ENCODE data around the gene COL18A1.
"Not testable (repeated sequence)": the region's sequence is repeated elsewhere in the genome, so short reads cannot be mapped to it uniquely, and the experiment has no call there.

Gene COL18A1

DNA sequence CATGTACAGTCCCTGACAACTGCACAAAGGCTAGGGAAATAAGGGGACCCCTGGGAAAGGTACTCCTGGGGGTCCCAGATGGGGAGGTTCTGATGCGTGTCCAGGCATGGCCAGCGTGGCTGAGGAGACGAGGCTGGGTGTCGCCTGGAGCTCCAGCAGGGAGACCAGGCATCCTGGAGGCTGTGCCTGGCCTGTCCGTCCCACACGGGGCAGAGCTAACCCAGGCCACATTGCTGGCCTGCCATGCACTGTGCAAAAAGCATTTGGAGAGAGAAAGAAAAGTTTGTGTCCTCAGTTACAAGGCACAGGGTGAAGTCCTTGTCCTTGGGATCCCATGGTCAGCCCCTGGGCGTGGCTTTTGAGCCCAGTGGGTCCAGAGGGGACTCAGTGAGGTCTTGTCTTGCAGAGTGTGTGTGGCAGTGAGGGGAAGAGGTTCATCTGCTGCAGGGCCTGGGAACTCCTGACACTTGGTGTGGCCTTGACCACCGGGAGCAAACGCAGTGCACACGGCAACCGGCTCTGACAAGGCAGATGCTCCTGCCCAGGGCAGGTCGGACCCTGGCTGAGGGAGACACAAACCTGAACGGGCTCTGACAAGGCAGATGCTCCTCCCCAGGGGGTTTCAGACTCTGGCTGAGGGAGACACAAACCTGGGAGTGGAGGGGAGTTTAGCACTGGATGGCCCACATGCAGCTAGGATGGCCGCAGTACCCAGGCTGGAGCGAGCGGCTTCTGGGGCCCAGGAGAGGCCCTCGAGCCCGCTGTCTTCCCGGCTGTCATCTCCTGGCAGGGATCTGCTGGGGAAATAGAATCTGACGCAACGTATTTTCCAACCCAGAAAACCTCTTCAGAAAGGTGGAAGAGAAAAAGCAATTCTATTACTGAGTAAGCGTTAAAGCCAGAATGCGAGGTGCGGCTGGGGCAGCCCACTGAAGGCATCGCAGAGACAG lies 37.3 kb upstream of the COL18A1 start:
- DNase-seq = no peak

- DNase-seq = not testable (repeated sequence)
Measured at GRCh38 chr21:45369018-45369417, 35.9 kb upstream of the COL18A1 start.

DNA sequence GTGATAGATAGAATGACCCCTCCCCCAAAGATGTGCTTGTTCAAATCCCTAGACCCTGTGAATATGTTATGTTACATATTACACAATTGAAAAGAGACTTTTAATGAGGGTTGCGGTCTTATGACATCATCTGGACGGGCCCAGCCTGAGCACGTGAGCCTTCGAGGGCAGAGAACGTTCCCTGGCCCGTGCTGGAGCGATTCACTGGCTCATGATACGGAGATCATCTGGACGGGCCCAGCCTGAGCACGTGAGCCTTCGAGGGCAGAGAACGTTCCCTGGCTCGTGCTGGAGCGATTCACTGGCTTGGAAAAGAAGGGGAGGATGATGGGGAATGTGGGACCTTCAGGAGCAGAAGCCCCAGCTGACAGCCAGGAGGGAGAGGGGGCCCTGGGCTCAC lies 34.4 kb upstream of the COL18A1 start:
- DNase-seq = peak; percentile 49

GRCh38 chr21:45371081-45371480 lies 33.9 kb upstream of the COL18A1 start:
- no peak for DNase-seq

- peak; percentile 35 for DNase-seq
Measured at GRCh38 chr21:45371655-45372054, 33.3 kb upstream of the COL18A1 start.

- no peak for DNase-seq
Measured at GRCh38 chr21:45372732-45373355, 32.1 kb upstream of the COL18A1 start.

DNA sequence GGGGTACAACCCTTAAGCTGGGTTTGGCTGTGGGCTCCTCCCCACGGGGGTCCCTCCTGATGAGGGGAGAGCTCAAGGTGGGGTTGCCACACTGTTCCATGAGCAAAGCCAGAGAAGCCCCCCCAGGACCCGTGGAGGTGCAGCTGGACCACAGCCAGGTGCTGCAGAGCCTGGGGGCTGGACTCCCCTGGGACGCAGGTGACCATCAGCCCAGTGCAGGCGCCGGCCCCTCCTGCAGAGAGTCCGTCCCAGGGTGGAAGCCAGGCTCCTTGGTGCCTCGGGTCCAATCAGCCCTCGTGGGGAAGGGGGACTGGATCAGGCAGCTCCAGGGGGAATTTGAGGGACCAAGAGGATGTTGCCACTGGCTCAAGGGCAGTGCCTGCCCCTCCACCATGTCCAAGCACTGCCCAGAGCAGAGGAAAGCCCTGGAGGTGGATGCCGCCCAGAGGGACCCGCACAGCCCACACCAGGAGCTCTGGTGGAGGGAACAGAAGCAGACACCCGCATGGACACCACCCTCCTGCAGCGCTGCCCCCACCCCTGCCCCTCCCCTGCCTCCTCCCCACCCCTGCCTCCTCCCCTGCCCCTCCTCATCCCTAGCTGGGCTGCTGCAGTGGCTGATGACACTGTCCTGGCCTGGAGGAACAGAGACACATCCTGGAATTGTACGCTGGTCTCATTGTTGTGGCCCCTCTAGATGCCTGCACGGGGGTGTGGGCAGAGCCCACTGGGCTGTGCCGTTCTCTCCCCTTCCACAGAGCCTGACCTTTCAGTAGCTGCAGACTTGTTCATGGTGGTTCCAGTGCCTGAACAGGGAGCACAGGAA lies 30.8 kb upstream of the COL18A1 start:
- no peak for DNase-seq

- DNase-seq = no peak
Measured at GRCh38 chr21:45374826-45375455, 30.0 kb upstream of the COL18A1 start.

DNA sequence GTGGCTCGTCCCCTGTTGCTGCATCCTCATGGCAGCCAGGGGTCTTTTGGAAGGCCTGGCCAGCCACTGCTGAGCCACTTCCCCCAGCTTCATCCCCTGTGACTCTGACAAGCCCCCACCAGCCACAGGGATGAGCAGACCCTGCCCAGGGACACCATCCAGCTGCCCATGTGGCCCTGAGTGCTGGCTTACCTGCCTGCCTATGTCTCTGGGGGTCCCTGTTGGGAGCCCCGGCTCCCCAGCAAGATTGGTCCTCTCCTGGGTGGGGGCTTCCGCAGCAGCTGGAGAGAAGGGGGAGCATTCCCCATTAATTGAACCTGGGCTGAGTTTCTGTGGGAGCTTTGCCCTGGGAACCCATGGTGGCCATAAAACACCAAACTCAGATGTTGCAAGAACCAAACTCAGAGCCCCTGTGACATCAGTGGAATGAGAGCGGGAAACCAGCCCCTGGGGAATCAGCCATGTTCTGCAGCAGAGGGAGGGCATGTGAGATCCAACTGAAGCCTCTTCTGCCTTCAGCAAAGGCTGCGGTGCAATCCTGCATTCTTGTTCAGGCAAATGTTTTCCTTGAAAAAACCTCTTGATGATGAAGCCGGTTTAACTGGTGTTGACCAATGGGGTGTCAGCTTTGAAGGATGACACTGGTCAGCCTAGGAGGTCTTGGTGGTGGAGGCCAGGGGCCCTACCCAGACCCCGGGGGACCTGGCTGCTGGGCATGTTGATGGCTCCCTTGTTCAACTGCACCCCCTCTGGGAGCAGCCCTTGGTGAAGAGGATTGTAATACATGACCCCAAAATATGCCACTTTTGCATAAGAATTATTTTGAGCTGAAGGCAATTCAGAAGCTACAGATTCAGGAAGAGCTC lies 28.3 kb upstream of the COL18A1 start:
- no peak for DNase-seq

DNA sequence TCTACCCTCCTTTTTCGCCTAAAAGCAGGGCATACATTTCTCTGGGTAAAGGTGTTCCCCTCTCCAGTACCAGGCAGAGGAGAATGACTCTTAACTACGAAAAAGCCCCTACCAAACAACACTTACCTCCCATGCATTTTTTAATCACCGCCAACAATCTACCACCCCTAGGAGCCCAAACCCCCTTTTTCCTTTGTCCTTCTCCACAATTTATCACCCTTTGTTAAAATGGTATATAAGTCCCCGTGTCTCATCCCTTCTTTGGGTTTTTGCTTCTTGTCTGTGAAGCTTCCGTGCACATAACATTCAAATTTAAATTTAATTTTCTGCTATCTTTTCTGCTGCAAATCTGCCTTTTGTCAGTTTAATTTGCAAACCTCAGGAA lies 27.6 kb upstream of the COL18A1 start:
- no peak for DNase-seq

- no peak for DNase-seq
Measured at GRCh38 chr21:45377866-45378257, 27.1 kb upstream of the COL18A1 start.

GRCh38 chr21:45378258-45378966 lies 26.6 kb upstream of the COL18A1 start:
- DNase-seq = no peak

DNA sequence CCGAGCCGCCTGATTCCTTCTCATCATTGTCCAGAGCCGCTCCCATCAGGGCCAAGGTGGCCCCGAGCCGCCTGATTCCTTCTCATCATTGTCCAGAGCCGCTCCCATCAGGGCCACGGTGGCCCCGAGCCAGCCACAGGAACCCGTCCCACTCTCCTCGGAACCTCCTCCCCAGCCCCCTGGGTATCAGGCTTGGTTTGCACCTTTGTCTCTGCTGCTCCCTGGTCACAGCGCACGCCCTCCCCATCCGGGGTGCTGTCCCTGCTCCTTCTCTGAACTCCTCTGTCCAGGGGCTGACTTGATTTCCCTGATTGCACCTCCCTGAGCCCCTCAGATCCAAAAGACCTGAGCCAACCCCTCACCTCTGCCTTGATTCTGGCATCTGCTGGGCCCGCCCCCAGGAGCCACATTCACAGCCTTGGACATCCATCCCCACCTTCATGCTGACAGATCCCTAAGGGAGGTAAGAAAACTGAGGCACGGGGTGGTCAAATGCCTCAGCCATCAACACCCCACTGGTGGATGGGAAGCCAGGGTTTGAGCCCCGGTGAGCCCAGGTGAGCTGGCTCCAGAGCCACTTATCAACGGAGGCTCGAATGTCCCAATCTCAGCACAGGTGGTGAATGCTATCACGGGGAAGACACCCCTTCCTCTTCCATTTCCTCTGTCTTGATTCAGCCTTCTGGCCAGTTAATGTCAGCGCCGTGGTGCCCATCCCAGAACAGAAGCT lies 25.6 kb upstream of the COL18A1 start:
- no peak for DNase-seq

DNA sequence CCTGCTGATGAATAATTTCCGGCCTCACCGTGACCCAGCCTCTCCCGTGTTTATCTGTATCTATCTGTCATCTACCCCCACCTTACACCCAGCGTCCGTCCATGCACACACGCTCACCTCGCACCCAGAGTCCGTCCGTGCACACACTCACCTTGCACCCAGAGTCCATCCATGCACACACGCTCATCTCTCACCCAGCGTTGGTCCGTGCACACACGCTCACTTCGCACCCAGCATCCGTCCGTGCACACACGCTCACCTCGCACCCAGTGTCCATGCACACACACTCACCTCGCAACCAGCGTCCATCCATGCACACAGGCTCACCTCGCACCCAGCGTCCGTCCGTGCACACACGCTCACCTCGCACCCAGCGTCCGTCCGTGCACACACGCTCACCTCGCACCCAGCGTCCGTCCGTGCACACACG lies 25.0 kb upstream of the COL18A1 start:
- DNase-seq = no peak

GRCh38 chr21:45380566-45380965 lies 24.4 kb upstream of the COL18A1 start:
- no peak for DNase-seq

- no peak for DNase-seq
Measured at GRCh38 chr21:45381036-45381787, 23.8 kb upstream of the COL18A1 start.

DNA sequence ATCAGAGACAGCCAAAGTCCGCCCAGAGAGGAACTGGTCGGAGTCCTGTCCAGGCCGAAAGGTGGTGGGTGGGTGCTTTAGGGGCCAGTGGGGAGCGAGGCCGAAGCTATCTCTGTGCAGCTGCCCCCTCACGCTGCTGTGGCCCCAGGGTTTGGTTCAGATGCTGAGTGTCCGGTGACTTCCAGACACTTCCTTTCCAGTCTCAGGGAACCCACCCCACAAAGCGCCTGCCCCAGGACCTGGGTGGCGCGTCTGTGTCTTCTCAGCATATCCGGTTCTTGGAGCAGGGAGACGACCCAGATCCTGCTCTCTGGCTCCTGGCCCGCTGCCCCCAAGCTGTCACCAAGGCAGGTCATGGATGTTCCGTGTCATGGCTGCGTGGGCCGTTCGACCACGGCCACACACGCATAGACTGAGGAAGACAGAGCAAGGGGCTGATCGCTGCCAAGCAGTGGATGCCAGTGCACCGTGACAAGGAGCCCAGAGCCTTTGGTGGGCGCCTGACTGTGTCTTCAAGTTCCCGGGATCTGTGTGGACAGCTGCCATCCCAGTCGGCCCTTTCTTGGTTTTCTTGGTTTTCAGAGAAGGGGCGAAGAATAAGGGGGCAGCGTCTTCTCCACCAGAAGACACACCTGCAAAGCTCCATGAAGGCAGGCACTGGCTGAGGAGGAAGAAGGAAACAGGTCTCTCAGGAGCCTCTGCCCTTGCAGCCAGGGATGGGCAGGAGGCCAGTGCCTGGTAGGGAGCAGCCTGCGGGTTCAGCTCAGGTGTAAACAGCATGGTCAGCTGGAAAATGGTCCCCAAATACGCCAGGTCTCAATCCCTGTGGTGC lies 22.9 kb upstream of the COL18A1 start:
- no peak for DNase-seq

DNA sequence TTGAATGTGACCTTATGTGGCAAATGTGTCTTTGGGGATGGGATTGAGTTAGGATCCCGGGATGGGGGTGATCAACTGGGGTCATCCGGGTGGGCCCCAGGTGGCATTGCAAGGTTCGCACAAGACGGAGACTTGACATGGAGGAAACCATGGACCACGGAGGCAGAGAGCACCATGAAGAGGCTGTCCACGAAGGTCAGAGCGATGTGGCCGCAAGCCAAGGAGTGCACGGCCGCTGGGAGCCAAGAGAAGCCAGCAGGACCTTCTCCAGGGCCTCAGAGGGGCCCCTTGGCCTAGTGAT lies 22.3 kb upstream of the COL18A1 start:
- no peak for DNase-seq

DNA sequence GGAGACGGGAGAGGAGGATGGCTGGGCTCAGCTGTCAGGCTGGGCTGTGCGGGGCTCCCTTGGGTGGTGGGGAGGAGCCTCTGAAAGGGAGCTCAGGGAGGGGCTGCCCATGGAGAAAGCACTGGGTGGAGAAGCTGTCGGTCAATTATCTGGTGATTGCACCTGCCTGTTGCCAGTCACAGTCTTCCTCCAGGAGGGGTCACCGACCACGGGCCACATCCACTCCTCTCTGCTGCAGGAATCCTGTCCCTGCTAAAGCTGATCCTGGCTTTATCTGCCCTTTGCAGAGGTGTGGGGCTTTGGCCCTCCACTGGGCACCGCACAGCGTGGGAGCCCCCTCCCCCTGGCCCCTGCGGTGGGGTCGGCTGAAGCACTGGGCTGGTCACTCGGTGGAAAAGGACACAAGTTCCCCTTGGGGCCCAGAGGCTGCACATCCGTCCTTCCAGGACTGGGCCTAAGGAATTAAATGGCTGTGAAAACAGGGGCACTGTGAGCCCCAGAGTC lies 21.8 kb upstream of the COL18A1 start:
- peak; percentile 29 for DNase-seq

Measured in OCI-M1 (cell line).